Measurements from ENCODE around the gene CCNE1. TPM values are rescaled to one million over a fixed set of nuclear protein-coding genes. Genes with fewer than 3 reads are reported as not detected.

CCNE1 gene
- total RNA-seq, 1 experiment from 2014 or later = 40.2 TPM

DNA sequence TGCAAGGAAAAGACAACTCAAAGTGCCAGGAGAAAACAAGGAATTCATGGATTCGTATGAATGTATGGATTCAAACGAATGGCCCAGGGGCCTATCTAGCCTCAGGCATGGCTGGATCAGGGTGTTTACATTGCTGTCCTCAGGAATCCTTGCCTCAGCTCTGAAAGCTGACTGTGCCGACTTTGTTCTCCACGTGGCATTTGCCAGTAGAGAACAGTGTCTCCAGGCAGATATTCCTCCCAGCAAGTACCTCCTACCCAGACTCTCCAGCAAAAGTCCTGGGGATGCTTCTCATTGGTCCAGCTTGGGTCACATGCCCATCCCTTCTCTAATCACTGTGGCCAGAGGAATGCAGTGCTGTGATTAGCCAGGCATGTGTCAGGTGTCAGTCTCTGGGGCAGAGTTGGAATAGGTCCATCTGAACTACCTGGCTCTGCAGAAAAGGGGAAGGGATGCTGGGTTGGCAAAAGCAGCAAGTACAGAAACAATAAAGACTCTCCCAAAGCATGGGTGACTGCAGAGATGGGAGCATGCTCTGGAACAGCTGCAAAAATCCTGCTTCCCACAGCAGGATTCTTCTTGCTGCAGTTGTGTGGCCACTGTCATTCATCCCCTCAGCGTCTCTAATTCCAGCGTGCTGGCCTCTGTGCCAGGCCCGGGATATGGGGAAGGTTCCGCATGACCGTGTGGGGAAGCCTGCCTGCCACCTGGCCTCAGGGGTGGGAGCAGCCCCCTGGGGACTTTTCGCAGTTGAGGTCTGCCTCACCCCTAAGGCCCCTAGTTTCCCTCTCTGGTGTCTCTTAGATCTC is 30.0 kb downstream of the CCNE1 start:
- Histone ChIP-seq H2AFZ (ENCODE audit: low read length) (no peak overlapping the region), H3K9ac (ENCODE audit: extremely low read depth, insufficient read length, low read length) (no peak overlapping the region), H3K18ac (ENCODE audit: insufficient read length, low read depth, low read length) (no peak overlapping the region), H3K9me3 (ENCODE audit: control insufficient read depth, low read depth, low read length) (no peaks in the 10 kb centered on the region), H3K4ac (ENCODE audit: low read depth, low read length) (no peak overlapping the region), H4K91ac (ENCODE audit: insufficient read length, low read depth, low read length) (no peak overlapping the region), H3K4me1 (ENCODE audit: insufficient read depth, low read length) (no peaks in the 10 kb centered on the region; the same call in 1 of the 2 replicates), H3K23ac (ENCODE audit: insufficient read length, low read depth, low read length) (no peak overlapping the region), H3K79me1 (ENCODE audit: insufficient read depth, low read depth, low read length, poor library complexity, severe bottlenecking) (no peaks in the 10 kb centered on the region), H3K27ac (ENCODE audit: insufficient read length, low read depth, low read length) (no peak overlapping the region), H3K79me2 (ENCODE audit: insufficient read depth, low read length) (no peaks in the 10 kb centered on the region), H4K20me1 (ENCODE audit: control insufficient read depth, insufficient read depth, insufficient read length) (no peaks in the 10 kb centered on the region), H3K23me2 (ENCODE audit: insufficient read length, low read depth, low read length, poor library complexity, severe bottlenecking) (peaks cover 14% of the 10 kb centered on the region), H2AK5ac (ENCODE audit: insufficient read length, low read length) (no peak overlapping the region), H3K14ac (ENCODE audit: insufficient read depth, low read length) (no peak overlapping the region), H3K27me3 (ENCODE audit: insufficient read depth, low read length) (no peaks in the 10 kb centered on the region; the same call in 1 of the 2 replicates), H4K8ac (replicated peaks; ENCODE audit: insufficient read length, low read depth, low read length) (no peak overlapping the region), H2BK5ac (ENCODE audit: insufficient read length, low read length) (no peak overlapping the region), H3K4me2 (ENCODE audit: insufficient read depth, insufficient read length, low read length) (no peak overlapping the region), H3K56ac (ENCODE audit: insufficient read length, low read depth, low read length) (no peak overlapping the region), H2BK120ac (ENCODE audit: low read depth, low read length, poor library complexity, severe bottlenecking) (no peak overlapping the region), H2BK20ac (ENCODE audit: low read depth, low read length, poor library complexity, severe bottlenecking) (no peak overlapping the region), H2BK12ac (ENCODE audit: insufficient read length, low read depth, low read length) (no peak overlapping the region), H2BK15ac (ENCODE audit: low read depth, low read length) (no peak overlapping the region), H4K5ac (ENCODE audit: insufficient read length, low read depth, low read length) (no peak overlapping the region), H3T11ph (ENCODE audit: low read length) (no peak overlapping the region)
- TF ChIP-seq CTCF (conservative IDR thresholded peaks at IDR 0.05) = no peak
- Mint-ChIP-seq H3K4me1 (peaks cover 26 to 29% of the 10 kb centered on the region in 2 experiments), H3K4me3 (peak overlapping the region in 1 of 2 experiments; percentile 21; a peak in 1 of 5 replicates), H3K27me3 (ENCODE audit: low read depth) (peaks cover 12% of the 10 kb centered on the region), H3K9me3 (no peaks in the 10 kb centered on the region; a peak in 1 of 5 replicates), H3K36me3 (ENCODE audit: insufficient read depth in 1 of 3, low read depth in 3 of 3) (no peaks in the 10 kb centered on the region), H3K27ac (no peak overlapping the region)
- no CpG with 5 or more reads among the region's 10 CpGs for WGBS (ENCODE audit: extremely low coverage, insufficient read length, low lambda C conversion rate)
- peak; percentile 78 for DNase-seq

All from H9 (cell line).